HCT116 (cell line): ENCODE measurements around the gene MAPK10. TPM values are rescaled to one million over a fixed set of nuclear protein-coding genes. Genes with fewer than 3 reads are reported as not detected.

Experiments used
- ATAC-seq: fragments of 200-7000 bp; cut with Tn5 transposase; 2 replicates; pipeline ENCODE4 v1.9.1; 2020; ENCODE audit warnings: mild to moderate bottlenecking, moderate library complexity
- BruUV-seq: library from RNA; stranded (reverse); fragments of 400-500 nt; replicated peaks from 2 replicates; lab custom pipeline; 2021; lab: Mats Ljungman, UMichigan
- CTCF ChIA-PET: fragments of 300-600 bp; sonication (Branson Sonifier 250); formaldehyde crosslinking; loops from one replicate; lab custom pipeline; 2021; ENCODE audit warnings: antibody characterized with exemption; lab: Charles Lee
- POLR2A ChIA-PET: fragments of 300-600, 350-600 bp; sonication (Branson Sonifier 250); formaldehyde crosslinking; loops from one replicate; lab custom pipeline; 2021; ENCODE audit warnings: antibody characterized with exemption; lab: Charles Lee
- RAD21 ChIA-PET, 2 experiments: fragments of 300-600 bp; sonication (Branson Sonifier 250); formaldehyde crosslinking; loops; one replicate each; lab custom pipeline; 2023; ENCODE audit warnings: low total read pairs in 2 of 2; ENCODE audit not compliant: uncharacterized antibody in 2 of 2, unreplicated experiment in 2 of 2, low non-redundant PET in 1 of 2; lab: Charles Lee
- DNase-seq: peaks from one replicate; pipeline ENCODE4 v3.0.0-alpha.2; 2010; ENCODE audit warnings: low read depth, low spot score
- H2AFZ ChIP-seq: fragments of 200-600 bp; shearing (Covaris generic), sonication (generic); 2 replicates; pipeline ENCODE4 v1.6.1; 2017; ENCODE audit warnings: low read depth, mixed run types, mixed read lengths, antibody characterized with exemption, low read length; ENCODE audit not compliant: poor library complexity, severe bottlenecking
- H3K27ac ChIP-seq: 2 replicates; pipeline ENCODE4 v1.5.1; 2012; ENCODE audit warnings: low read depth, low read length
- H3K27me3 ChIP-seq: fragments of 200-600 bp; sonication (generic); 2 replicates; pipeline ENCODE4 v1.6.1; 2016; ENCODE audit warnings: mixed run types, low read length, mixed read lengths; ENCODE audit not compliant: insufficient read depth
- H3K36me3 ChIP-seq, 2 experiments: fragments of 200-500 bp in 1 of 2; fragments of 200-600 bp in 1 of 2; sonication (Bioruptor generic) in 1 of 2; sonication (generic) in 1 of 2; 2 replicates each; pipeline versions ENCODE4 v1.5.1 to v1.6.1; 2014 to 2016; ENCODE audit warnings: low read length in 2 of 2, inconsistent platforms in 1 of 2, mixed read lengths in 1 of 2, mixed run types in 1 of 2; ENCODE audit not compliant: insufficient read depth in 2 of 2, control insufficient read depth in 1 of 2
- H3K4me1 ChIP-seq, 2 experiments: fragments of 200-600 bp in 1 of 2; sonication (generic) in 1 of 2; 2 replicates each; pipeline versions ENCODE4 v1.5.1 to v1.6.1; 2012 to 2017; ENCODE audit warnings: low read length in 2 of 2, inconsistent platforms in 1 of 2, mild to moderate bottlenecking in 1 of 2, mixed read lengths in 1 of 2, mixed run types in 1 of 2, moderate library complexity in 1 of 2; ENCODE audit not compliant: insufficient read depth in 2 of 2, control insufficient read depth in 1 of 2
- H3K4me2 ChIP-seq: fragments of 200-600 bp; sonication (generic); 2 replicates; pipeline ENCODE4 v1.6.1; 2017; ENCODE audit warnings: mixed run types, low read length, mixed read lengths
- H3K4me3 ChIP-seq, 2 experiments: fragments of 200-600 bp in 1 of 2; sonication (generic) in 1 of 2; replicated peaks in 1 of 2; 2 replicates each; pipeline ENCODE4 v1.5.1; 2011 to 2016; ENCODE audit warnings: low read length in 2 of 2, control low read depth in 1 of 2, low read depth in 1 of 2, mild to moderate bottlenecking in 1 of 2, mixed read lengths in 1 of 2, mixed run types in 1 of 2
- H3K79me2 ChIP-seq: fragments of 200-600 bp; sonication (generic); 2 replicates; pipeline ENCODE4 v1.6.1; 2017; ENCODE audit warnings: mild to moderate bottlenecking, mixed run types, low read length, moderate library complexity, mixed read lengths; ENCODE audit not compliant: insufficient read depth
- H3K9ac ChIP-seq: fragments of 200-600 bp; sonication (generic); 2 replicates; pipeline ENCODE4 v1.6.1; 2016; ENCODE audit warnings: low read length, mixed read lengths
- H3K9me2 ChIP-seq: fragments of 200-600 bp; sonication (generic), shearing (Covaris generic); 2 replicates; pipeline ENCODE4 v1.6.1; 2017; ENCODE audit warnings: mixed run types, mild to moderate bottlenecking, moderate library complexity; ENCODE audit not compliant: insufficient read depth
- H3K9me3 ChIP-seq, 2 experiments: fragments of 200-500 bp in 1 of 2; fragments of 200-600 bp in 1 of 2; sonication (Bioruptor generic) in 1 of 2; sonication (generic) in 1 of 2; 2 replicates each; pipeline ENCODE4 v1.6.1; 2014 to 2017; ENCODE audit warnings: low read length in 2 of 2, mixed read lengths in 2 of 2, inconsistent platforms in 1 of 2, low read depth in 1 of 2, mild to moderate bottlenecking in 1 of 2, mixed run types in 1 of 2, moderate library complexity in 1 of 2; ENCODE audit not compliant: control insufficient read depth in 1 of 2, insufficient read depth in 1 of 2
- H4K20me1 ChIP-seq: fragments of 200-600 bp; sonication (generic), shearing (Covaris generic); 2 replicates; pipeline ENCODE4 v1.6.1; 2017; ENCODE audit warnings: mixed run types, mild to moderate bottlenecking, moderate library complexity; ENCODE audit not compliant: insufficient read depth
- EGR1 ChIP-seq: IDR thresholded peaks from 2 replicates; pipeline ENCODE4 v1.6.1; 2012; ENCODE audit warnings: low read depth
- SIN3A ChIP-seq: IDR thresholded peaks from 2 replicates; pipeline ENCODE4 v1.6.1; 2012; ENCODE audit warnings: low read depth
- SRF ChIP-seq: IDR thresholded peaks from 2 replicates; pipeline ENCODE4 v1.6.1; 2012; ENCODE audit warnings: low read depth
- YY1 ChIP-seq: IDR thresholded peaks from 2 replicates; pipeline ENCODE4 v1.6.1; 2011; ENCODE audit warnings: low read length, low read depth, moderate library complexity, mild to moderate bottlenecking; ENCODE audit not compliant: insufficient replicate concordance; ENCODE audit errors: extremely low read depth
- intact Hi-C: fragments of 100-400 bp; cut with micrococcal nuclease; formaldehyde crosslinking; loops from 2 replicates; pipeline ENCODE4 v1.10.0; 2022
- total RNA-seq: library from RNA; stranded (reverse); gene quantifications from one replicate; pipeline ENCODE4 v1.2.1, GENCODE V29; 2021; ENCODE audit not compliant: unreplicated experiment
- TF ChIP-seq, protein P1 (sequence below), 3 experiments: fragments of 200-600 bp in 1 of 3; sonication (generic) in 1 of 3; IDR thresholded peaks in 2 of 3; conservative IDR thresholded peaks in 1 of 3; 2 replicates each; pipeline ENCODE4 v1.5.1; 2012 to 2017; ENCODE audit warnings: low read depth in 2 of 3, low read length in 2 of 3, antibody characterized with exemption in 1 of 3, borderline replicate concordance in 1 of 3, control low read depth in 1 of 3, mild to moderate bottlenecking in 1 of 3, mixed read lengths in 1 of 3, mixed run types in 1 of 3, moderate library complexity in 1 of 3; ENCODE audit not compliant: insufficient read depth in 1 of 3
- TF ChIP-seq, protein P2 (sequence below): IDR thresholded peaks from 2 replicates; pipeline ENCODE4 v1.6.1; 2011; ENCODE audit warnings: mild to moderate bottlenecking, low read length, moderate library complexity; ENCODE audit not compliant: insufficient replicate concordance; ENCODE audit errors: extremely low read depth

The MAPK10 gene
- total RNA-seq, 1 experiment from 2014 or later: 0.52 TPM

DNA sequence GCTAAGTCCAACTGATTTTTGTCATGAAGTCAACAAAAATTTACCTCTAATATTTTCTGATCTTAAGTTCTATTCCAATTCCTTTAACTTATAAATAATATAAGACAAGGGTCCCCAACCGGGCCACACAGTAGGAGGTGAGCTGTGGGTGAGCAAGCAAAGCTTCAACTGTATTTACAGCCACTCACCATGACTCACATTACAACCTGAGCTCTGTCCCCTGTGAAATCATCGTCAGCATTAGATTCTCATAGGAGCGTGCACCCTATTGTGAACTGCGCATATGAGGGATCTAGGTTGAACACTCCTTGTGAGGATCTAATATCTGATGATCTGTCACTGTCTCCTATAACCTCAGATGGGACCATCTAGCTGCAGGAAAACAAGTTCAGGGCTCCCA lies 227.4 kb downstream of the MAPK10 start:
- H3K9me2 ChIP-seq: no peaks in the 10 kb centered on the region
- ChIA-PET POLR2A (no interaction called here), CTCF (no interaction called here), RAD21 (no interaction called here)
- H3K79me2 ChIP-seq: no peaks in the 10 kb centered on the region
- no TSS peak for BruUV-seq
- no peak overlapping the region for H3K27ac ChIP-seq
- no peak overlapping the region for H3K4me3 ChIP-seq
- TF ChIP-seq SRF: no peak
- TF ChIP-seq EGR1: no peak
- no peak for TF ChIP-seq SIN3A
- TF ChIP-seq, protein P1, sequence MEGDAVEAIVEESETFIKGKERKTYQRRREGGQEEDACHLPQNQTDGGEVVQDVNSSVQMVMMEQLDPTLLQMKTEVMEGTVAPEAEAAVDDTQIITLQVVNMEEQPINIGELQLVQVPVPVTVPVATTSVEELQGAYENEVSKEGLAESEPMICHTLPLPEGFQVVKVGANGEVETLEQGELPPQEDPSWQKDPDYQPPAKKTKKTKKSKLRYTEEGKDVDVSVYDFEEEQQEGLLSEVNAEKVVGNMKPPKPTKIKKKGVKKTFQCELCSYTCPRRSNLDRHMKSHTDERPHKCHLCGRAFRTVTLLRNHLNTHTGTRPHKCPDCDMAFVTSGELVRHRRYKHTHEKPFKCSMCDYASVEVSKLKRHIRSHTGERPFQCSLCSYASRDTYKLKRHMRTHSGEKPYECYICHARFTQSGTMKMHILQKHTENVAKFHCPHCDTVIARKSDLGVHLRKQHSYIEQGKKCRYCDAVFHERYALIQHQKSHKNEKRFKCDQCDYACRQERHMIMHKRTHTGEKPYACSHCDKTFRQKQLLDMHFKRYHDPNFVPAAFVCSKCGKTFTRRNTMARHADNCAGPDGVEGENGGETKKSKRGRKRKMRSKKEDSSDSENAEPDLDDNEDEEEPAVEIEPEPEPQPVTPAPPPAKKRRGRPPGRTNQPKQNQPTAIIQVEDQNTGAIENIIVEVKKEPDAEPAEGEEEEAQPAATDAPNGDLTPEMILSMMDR (IDR thresholded peaks at IDR 0.05 in 2 of 3, conservative IDR thresholded peaks at IDR 0.05 in 1 of 3; ENCODE audit: borderline replicate concordance in 1 of 3, insufficient read depth in 1 of 3, low read depth in 2 of 3, low read length in 2 of 3): no peak
- TF ChIP-seq YY1: no peak
- TF ChIP-seq, protein P2, sequence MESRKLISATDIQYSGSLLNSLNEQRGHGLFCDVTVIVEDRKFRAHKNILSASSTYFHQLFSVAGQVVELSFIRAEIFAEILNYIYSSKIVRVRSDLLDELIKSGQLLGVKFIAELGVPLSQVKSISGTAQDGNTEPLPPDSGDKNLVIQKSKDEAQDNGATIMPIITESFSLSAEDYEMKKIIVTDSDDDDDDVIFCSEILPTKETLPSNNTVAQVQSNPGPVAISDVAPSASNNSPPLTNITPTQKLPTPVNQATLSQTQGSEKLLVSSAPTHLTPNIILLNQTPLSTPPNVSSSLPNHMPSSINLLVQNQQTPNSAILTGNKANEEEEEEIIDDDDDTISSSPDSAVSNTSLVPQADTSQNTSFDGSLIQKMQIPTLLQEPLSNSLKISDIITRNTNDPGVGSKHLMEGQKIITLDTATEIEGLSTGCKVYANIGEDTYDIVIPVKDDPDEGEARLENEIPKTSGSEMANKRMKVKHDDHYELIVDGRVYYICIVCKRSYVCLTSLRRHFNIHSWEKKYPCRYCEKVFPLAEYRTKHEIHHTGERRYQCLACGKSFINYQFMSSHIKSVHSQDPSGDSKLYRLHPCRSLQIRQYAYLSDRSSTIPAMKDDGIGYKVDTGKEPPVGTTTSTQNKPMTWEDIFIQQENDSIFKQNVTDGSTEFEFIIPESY: no peak
- H3K9me3 ChIP-seq: no peaks in the 10 kb centered on the region
- H3K36me3 ChIP-seq: no peaks in the 10 kb centered on the region
- DNase-seq (no peak), ATAC-seq (no peak)
- H2AFZ ChIP-seq: no peak overlapping the region
- H3K4me1 ChIP-seq: no peaks in the 10 kb centered on the region
- H4K20me1 ChIP-seq: no peaks in the 10 kb centered on the region
- H3K27me3 ChIP-seq: no peaks in the 10 kb centered on the region
- intact Hi-C loops: no loop called here
- no peak overlapping the region for H3K9ac ChIP-seq
- H3K4me2 ChIP-seq: no peak overlapping the region
